HCT116 (cell line): ENCODE results near the gene CSNK1G1. TPM values are rescaled to one million over a fixed set of nuclear protein-coding genes. Genes with fewer than 3 reads are reported as not detected.

Experiments
- ATAC-seq: fragments of 200-7000 bp; cut with Tn5 transposase; 2 replicates; pipeline ENCODE4 v1.9.1; 2020; ENCODE audit warnings: mild to moderate bottlenecking, moderate library complexity
- BruUV-seq: library from RNA; stranded (reverse); fragments of 400-500 nt; replicated peaks from 2 replicates; lab custom pipeline; 2021; lab: Mats Ljungman, UMichigan
- CTCF ChIA-PET: fragments of 300-600 bp; sonication (Branson Sonifier 250); formaldehyde crosslinking; loops from one replicate; lab custom pipeline; 2021; ENCODE audit warnings: antibody characterized with exemption; lab: Charles Lee
- POLR2A ChIA-PET: fragments of 300-600, 350-600 bp; sonication (Branson Sonifier 250); formaldehyde crosslinking; loops from one replicate; lab custom pipeline; 2021; ENCODE audit warnings: antibody characterized with exemption; lab: Charles Lee
- RAD21 ChIA-PET, 2 experiments: fragments of 300-600 bp; sonication (Branson Sonifier 250); formaldehyde crosslinking; loops; one replicate each; lab custom pipeline; 2023; ENCODE audit warnings: low total read pairs in 2 of 2; ENCODE audit not compliant: uncharacterized antibody in 2 of 2, unreplicated experiment in 2 of 2, low non-redundant PET in 1 of 2; lab: Charles Lee
- DNase-seq: peaks from one replicate; pipeline ENCODE4 v3.0.0-alpha.2; 2010; ENCODE audit warnings: low read depth, low spot score
- H2AFZ ChIP-seq: fragments of 200-600 bp; shearing (Covaris generic), sonication (generic); 2 replicates; pipeline ENCODE4 v1.6.1; 2017; ENCODE audit warnings: low read depth, mixed run types, mixed read lengths, antibody characterized with exemption, low read length; ENCODE audit not compliant: poor library complexity, severe bottlenecking
- H3K27ac ChIP-seq: 2 replicates; pipeline ENCODE4 v1.5.1; 2012; ENCODE audit warnings: low read depth, low read length
- H3K27me3 ChIP-seq: fragments of 200-600 bp; sonication (generic); 2 replicates; pipeline ENCODE4 v1.6.1; 2016; ENCODE audit warnings: mixed run types, low read length, mixed read lengths; ENCODE audit not compliant: insufficient read depth
- H3K36me3 ChIP-seq, 2 experiments: fragments of 200-500 bp in 1 of 2; fragments of 200-600 bp in 1 of 2; sonication (Bioruptor generic) in 1 of 2; sonication (generic) in 1 of 2; 2 replicates each; pipeline versions ENCODE4 v1.5.1 to v1.6.1; 2014 to 2016; ENCODE audit warnings: low read length in 2 of 2, inconsistent platforms in 1 of 2, mixed read lengths in 1 of 2, mixed run types in 1 of 2; ENCODE audit not compliant: insufficient read depth in 2 of 2, control insufficient read depth in 1 of 2
- H3K4me1 ChIP-seq, 2 experiments: fragments of 200-600 bp in 1 of 2; sonication (generic) in 1 of 2; 2 replicates each; pipeline versions ENCODE4 v1.5.1 to v1.6.1; 2012 to 2017; ENCODE audit warnings: low read length in 2 of 2, inconsistent platforms in 1 of 2, mild to moderate bottlenecking in 1 of 2, mixed read lengths in 1 of 2, mixed run types in 1 of 2, moderate library complexity in 1 of 2; ENCODE audit not compliant: insufficient read depth in 2 of 2, control insufficient read depth in 1 of 2
- H3K4me2 ChIP-seq: fragments of 200-600 bp; sonication (generic); 2 replicates; pipeline ENCODE4 v1.6.1; 2017; ENCODE audit warnings: mixed run types, low read length, mixed read lengths
- H3K4me3 ChIP-seq, 2 experiments: fragments of 200-600 bp in 1 of 2; sonication (generic) in 1 of 2; replicated peaks in 1 of 2; 2 replicates each; pipeline ENCODE4 v1.5.1; 2011 to 2016; ENCODE audit warnings: low read length in 2 of 2, control low read depth in 1 of 2, low read depth in 1 of 2, mild to moderate bottlenecking in 1 of 2, mixed read lengths in 1 of 2, mixed run types in 1 of 2
- H3K79me2 ChIP-seq: fragments of 200-600 bp; sonication (generic); 2 replicates; pipeline ENCODE4 v1.6.1; 2017; ENCODE audit warnings: mild to moderate bottlenecking, mixed run types, low read length, moderate library complexity, mixed read lengths; ENCODE audit not compliant: insufficient read depth
- H3K9ac ChIP-seq: fragments of 200-600 bp; sonication (generic); 2 replicates; pipeline ENCODE4 v1.6.1; 2016; ENCODE audit warnings: low read length, mixed read lengths
- H3K9me2 ChIP-seq: fragments of 200-600 bp; sonication (generic), shearing (Covaris generic); 2 replicates; pipeline ENCODE4 v1.6.1; 2017; ENCODE audit warnings: mixed run types, mild to moderate bottlenecking, moderate library complexity; ENCODE audit not compliant: insufficient read depth
- H3K9me3 ChIP-seq, 2 experiments: fragments of 200-500 bp in 1 of 2; fragments of 200-600 bp in 1 of 2; sonication (Bioruptor generic) in 1 of 2; sonication (generic) in 1 of 2; 2 replicates each; pipeline ENCODE4 v1.6.1; 2014 to 2017; ENCODE audit warnings: low read length in 2 of 2, mixed read lengths in 2 of 2, inconsistent platforms in 1 of 2, low read depth in 1 of 2, mild to moderate bottlenecking in 1 of 2, mixed run types in 1 of 2, moderate library complexity in 1 of 2; ENCODE audit not compliant: control insufficient read depth in 1 of 2, insufficient read depth in 1 of 2
- H4K20me1 ChIP-seq: fragments of 200-600 bp; sonication (generic), shearing (Covaris generic); 2 replicates; pipeline ENCODE4 v1.6.1; 2017; ENCODE audit warnings: mixed run types, mild to moderate bottlenecking, moderate library complexity; ENCODE audit not compliant: insufficient read depth
- ATF3 ChIP-seq: IDR thresholded peaks from 2 replicates; pipeline ENCODE4 v1.6.1; 2012
- CTCF ChIP-seq, 3 experiments: fragments of 200-600 bp in 1 of 3; sonication (generic) in 1 of 3; IDR thresholded peaks in 2 of 3; conservative IDR thresholded peaks in 1 of 3; 2 replicates each; pipeline ENCODE4 v1.5.1; 2012 to 2017; ENCODE audit warnings: low read depth in 2 of 3, low read length in 2 of 3, antibody characterized with exemption in 1 of 3, borderline replicate concordance in 1 of 3, control low read depth in 1 of 3, mild to moderate bottlenecking in 1 of 3, mixed read lengths in 1 of 3, mixed run types in 1 of 3, moderate library complexity in 1 of 3; ENCODE audit not compliant: insufficient read depth in 1 of 3
- EGR1 ChIP-seq: IDR thresholded peaks from 2 replicates; pipeline ENCODE4 v1.6.1; 2012; ENCODE audit warnings: low read depth
- EZH2 ChIP-seq: fragments of 200-600 bp; sonication (generic); IDR thresholded peaks from 2 replicates; pipeline ENCODE4 v1.6.1; 2017; ENCODE audit warnings: antibody characterized with exemption, mixed run types
- EZH2phosphoT487 ChIP-seq: fragments of 200-600 bp; IDR thresholded peaks from 2 replicates; pipeline ENCODE4 v1.6.1; 2018; ENCODE audit warnings: antibody characterized with exemption, borderline replicate concordance
- FOSL1 ChIP-seq: IDR thresholded peaks from 2 replicates; pipeline ENCODE4 v1.6.1; 2012; ENCODE audit warnings: low read depth
- JUND ChIP-seq: IDR thresholded peaks from 2 replicates; pipeline ENCODE4 v1.6.1; 2012
- REST ChIP-seq: IDR thresholded peaks from 2 replicates; pipeline ENCODE4 v1.6.1; 2012; ENCODE audit warnings: low read depth
- SIN3A ChIP-seq: IDR thresholded peaks from 2 replicates; pipeline ENCODE4 v1.6.1; 2012; ENCODE audit warnings: low read depth
- SRF ChIP-seq: IDR thresholded peaks from 2 replicates; pipeline ENCODE4 v1.6.1; 2012; ENCODE audit warnings: low read depth
- TCF7L2 ChIP-seq: IDR thresholded peaks from 2 replicates; pipeline ENCODE4 v1.7.0; 2011; ENCODE audit warnings: borderline replicate concordance, inconsistent platforms; ENCODE audit not compliant: insufficient read depth, insufficient read length; ENCODE audit errors: extremely low read depth
- YY1 ChIP-seq: IDR thresholded peaks from 2 replicates; pipeline ENCODE4 v1.6.1; 2011; ENCODE audit warnings: low read length, low read depth, moderate library complexity, mild to moderate bottlenecking; ENCODE audit not compliant: insufficient replicate concordance; ENCODE audit errors: extremely low read depth
- intact Hi-C: fragments of 100-400 bp; cut with micrococcal nuclease; formaldehyde crosslinking; loops from 2 replicates; pipeline ENCODE4 v1.10.0; 2022
- total RNA-seq: library from RNA; stranded (reverse); gene quantifications from one replicate; pipeline ENCODE4 v1.2.1, GENCODE V29; 2021; ENCODE audit not compliant: unreplicated experiment

Gene CSNK1G1
- total RNA-seq, 1 experiment from 2014 or later: 21.1 TPM

- CTCF ChIA-PET: no interaction called here
- intact Hi-C loops: no loop called here
- no peaks in the 10 kb centered on the region for H3K9me2 ChIP-seq
- TF ChIP-seq JUND (no peak), ATF3 (no peak), SIN3A (no peak), EZH2phosphoT487 (no peak), REST (no peak), EZH2 (no peak), CTCF (IDR thresholded peaks at IDR 0.05 in 2 of 3, conservative IDR thresholded peaks at IDR 0.05 in 1 of 3; ENCODE audit: borderline replicate concordance in 1 of 3, insufficient read depth in 1 of 3, low read depth in 2 of 3, low read length in 2 of 3) (no peak), TCF7L2 (no peak), YY1 (no peak), FOSL1 (no peak), EGR1 (no peak), SRF (no peak)
- TF ChIP-seq, all 23 proteins: peak for 0
- H3K4me1 ChIP-seq: no peaks in the 10 kb centered on the region
- ATAC-seq (no peak), DNase-seq (no peak)
- no peaks in the 10 kb centered on the region for H3K36me3 ChIP-seq
- H3K4me3 ChIP-seq: no peak overlapping the region
- RAD21 ChIA-PET: no interaction called here
- H3K27ac ChIP-seq: no peak overlapping the region
- no peak overlapping the region for H3K9ac ChIP-seq
- H3K9me3 ChIP-seq: no peaks in the 10 kb centered on the region
- no peak overlapping the region for H3K4me2 ChIP-seq
- peaks cover 37% of the 10 kb centered on the region for H3K79me2 ChIP-seq
- POLR2A ChIA-PET: interaction anchor here (0.6 kb wide), 1 partner anchor 11 kb away, joined by 3 read pairs; no protein-coding TSS in a partner anchor
- H3K27me3 ChIP-seq: no peaks in the 10 kb centered on the region
- H2AFZ ChIP-seq: no peak overlapping the region
- no peaks in the 10 kb centered on the region; the same call in 1 of the 2 replicates for H4K20me1 ChIP-seq
- no TSS peak for BruUV-seq
Measured at GRCh38 chr15:64310036-64310435, 45.9 kb downstream of the CSNK1G1 start.
